Nephron progenitor cell (in vitro differentiated cells): Measurements from ENCODE around the gene LEMD2.

Experiments used
- DNase-seq: peaks from one replicate; pipeline ENCODE4 v3.0.0; 2021
- H3K27ac Mint-ChIP-seq: 2 replicates; pipeline ENCODE4 v1.8.0; 2021; ENCODE audit warnings: mild to moderate bottlenecking, moderate library complexity, mixed read lengths
- H3K27me3 Mint-ChIP-seq: 2 replicates; pipeline ENCODE4 v1.8.0; 2021; ENCODE audit warnings: mild to moderate bottlenecking, low read depth, mixed read lengths; ENCODE audit not compliant: poor library complexity
- H3K36me3 Mint-ChIP-seq: 2 replicates; pipeline ENCODE4 v1.8.0; 2021; ENCODE audit warnings: low read depth, mixed read lengths
- H3K4me1 Mint-ChIP-seq: 2 replicates; pipeline ENCODE4 v1.8.0; 2021; ENCODE audit warnings: mixed read lengths
- H3K4me3 Mint-ChIP-seq: 2 replicates; pipeline ENCODE4 v1.8.0; 2021; ENCODE audit warnings: mild to moderate bottlenecking, moderate library complexity, mixed read lengths
- H3K9me3 Mint-ChIP-seq: 2 replicates; pipeline ENCODE4 v1.8.0; 2021; ENCODE audit warnings: mild to moderate bottlenecking, moderate library complexity, mixed read lengths
- CTCF ChIP-seq: fragments of 200-600 bp; sonication (generic); IDR thresholded peaks from 2 replicates; pipeline ENCODE4 v1.5.0; 2021; ENCODE audit warnings: antibody characterized with exemption

Gene LEMD2

GRCh38 chr6:33785778-33786177, 3.2 kb downstream of the LEMD2 start:
- no peaks in the 10 kb centered on the region for H3K9me3 Mint-ChIP-seq
- no peak overlapping the region for H3K4me3 Mint-ChIP-seq
- peaks cover 37% of the 10 kb centered on the region for H3K36me3 Mint-ChIP-seq
- peaks cover 78% of the 10 kb centered on the region for H3K4me1 Mint-ChIP-seq
- TF ChIP-seq CTCF = no peak
- H3K27me3 Mint-ChIP-seq = peaks cover 6% of the 10 kb centered on the region
- no peak for DNase-seq
- H3K27ac Mint-ChIP-seq = no peak overlapping the region

- Mint-ChIP-seq H3K36me3 (peaks cover 45% of the 10 kb centered on the region), H3K9me3 (no peaks in the 10 kb centered on the region), H3K27ac (peak overlapping the region; percentile 44), H3K4me1 (peaks cover 78% of the 10 kb centered on the region), H3K27me3 (peaks cover 4% of the 10 kb centered on the region), H3K4me3 (peak overlapping the region; percentile 3)
- DNase-seq = no peak
- TF ChIP-seq CTCF = no peak
Observed at GRCh38 chr6:33784787-33785186, 4.1 kb downstream of the LEMD2 start.

- peaks cover 75% of the 10 kb centered on the region for H3K4me1 Mint-ChIP-seq
Observed at GRCh38 chr6:33783781-33784520, 5.0 kb downstream of the LEMD2 start.

GRCh38 chr6:33782561-33782960, 6.4 kb downstream of the LEMD2 start:
- Mint-ChIP-seq H3K4me3 (no peak overlapping the region), H3K9me3 (no peaks in the 10 kb centered on the region), H3K27me3 (peaks cover 4% of the 10 kb centered on the region), H3K4me1 (peaks cover 77% of the 10 kb centered on the region), H3K36me3 (peaks cover 60% of the 10 kb centered on the region), H3K27ac (peak overlapping the region; percentile 66)
- DNase-seq = no peak
- no peak for TF ChIP-seq CTCF

More at GRCh38 chr6:33783781-33784520, 5.0 kb downstream of the LEMD2 start:
- Mint-ChIP-seq H3K27me3 (peaks cover 4% of the 10 kb centered on the region), H3K9me3 (no peaks in the 10 kb centered on the region), H3K27ac (no peak overlapping the region), H3K36me3 (peaks cover 53% of the 10 kb centered on the region), H3K4me3 (no peak overlapping the region)
- DNase-seq = no peak
- TF ChIP-seq CTCF = no peak

GRCh38 chr6:33781131-33781975, 7.6 kb downstream of the LEMD2 start:
- Mint-ChIP-seq H3K27me3 (peaks cover 4% of the 10 kb centered on the region), H3K4me1 (peaks cover 69% of the 10 kb centered on the region), H3K27ac (no peak overlapping the region), H3K36me3 (peaks cover 71% of the 10 kb centered on the region), H3K4me3 (no peak overlapping the region), H3K9me3 (no peaks in the 10 kb centered on the region)
- DNase-seq = no peak
- TF ChIP-seq CTCF = no peak
